EH (cell line): ENCODE results near the gene TUBD1.
"Not testable (repeated sequence)": the region's sequence is repeated elsewhere in the genome, so short reads cannot be mapped to it uniquely, and the experiment has no call there.

ENCODE experiments used
- DNase-seq: peaks from one replicate; pipeline ENCODE4 v3.0.0-alpha.2; 2015; ENCODE audit warnings: low read depth

The TUBD1 gene

GRCh38 chr17:59892924-59893675, at the start of gene TUBD1, which contains the start of gene RPS6KB1:
Gene TUBD1 (minus strand): TSS chr17:59892943. CDS start chr17:59891002, 1,941 bp downstream.
Gene RPS6KB1 (plus strand): TSS chr17:59893121. CDS start chr17:59893185, 64 bp downstream.
- peak; percentile 100 for DNase-seq

GRCh38 chr17:59941131-59941530, 48.4 kb upstream of the TUBD1 start:
- no peak for DNase-seq

- DNase-seq = not testable (repeated sequence)
Measured at GRCh38 chr17:59940697-59941096, 48.0 kb upstream of the TUBD1 start.

GRCh38 chr17:59933317-59933716, 40.6 kb upstream of the TUBD1 start:
- DNase-seq = not testable (repeated sequence)

- peak; percentile 53 for DNase-seq
Measured at GRCh38 chr17:59930768-59931167, 38.0 kb upstream of the TUBD1 start.

- not testable (repeated sequence) for DNase-seq
Measured at GRCh38 chr17:59930121-59930520, 37.4 kb upstream of the TUBD1 start.

- DNase-seq = not testable (repeated sequence)
Measured at GRCh38 chr17:59920637-59921036, 27.9 kb upstream of the TUBD1 start.

- no peak for DNase-seq
Measured at GRCh38 chr17:59916446-59916845, 23.7 kb upstream of the TUBD1 start.

GRCh38 chr17:59914274-59914854, 21.6 kb upstream of the TUBD1 start:
- peak; percentile 61 for DNase-seq

GRCh38 chr17:59907467-59907866, 14.7 kb upstream of the TUBD1 start:
- no peak for DNase-seq

- DNase-seq = no peak
Measured at GRCh38 chr17:59903455-59903854, 10.7 kb upstream of the TUBD1 start.

GRCh38 chr17:59901604-59902003, 8.9 kb upstream of the TUBD1 start:
- DNase-seq = no peak

GRCh38 chr17:59899099-59899498, 6.4 kb upstream of the TUBD1 start:
- DNase-seq = no peak

- peak; percentile 37 for DNase-seq
Measured at GRCh38 chr17:59897090-59897489, 4.3 kb upstream of the TUBD1 start.

GRCh38 chr17:59893676-59894100, 945 bp upstream of the TUBD1 start:
- peak; percentile 45 for DNase-seq

- no peak for DNase-seq
Measured at GRCh38 chr17:59892251-59892923, 356 bp downstream of the TUBD1 start.

- DNase-seq = peak; percentile 52
Measured at GRCh38 chr17:59890720-59891119, 2.0 kb downstream of the TUBD1 start.

- no peak for DNase-seq
Measured at GRCh38 chr17:59888145-59888750, 4.5 kb downstream of the TUBD1 start.

- no peak for DNase-seq
Measured at GRCh38 chr17:59884861-59885260, 7.9 kb downstream of the TUBD1 start.

GRCh38 chr17:59878624-59879023, 14.1 kb downstream of the TUBD1 start:
- DNase-seq = no peak

GRCh38 chr17:59877965-59878364, 14.8 kb downstream of the TUBD1 start:
- DNase-seq = no peak

- DNase-seq = no peak
Measured at GRCh38 chr17:59876107-59876506, 16.6 kb downstream of the TUBD1 start.

GRCh38 chr17:59874376-59874775, 18.4 kb downstream of the TUBD1 start:
- no peak for DNase-seq
